Mononuclear cell (primary cell): Measurements from ENCODE around the gene CEBPZOS. TPM values are rescaled to one million over a fixed set of nuclear protein-coding genes. Genes with fewer than 3 reads are reported as not detected.
A peak's percentile ranks its signal among the peaks of the same experiment; 100 is the strongest.

Experiments used
- H3K27me3 ChIP-seq: 2 replicates; pipeline ENCODE4 v1.6.0; 2011; ENCODE audit warnings: low read length, control low read depth; ENCODE audit not compliant: insufficient read depth
- H3K4me1 ChIP-seq: 2 replicates; pipeline ENCODE4 v1.5.1; 2011; ENCODE audit warnings: mild to moderate bottlenecking, low read length, control low read depth; ENCODE audit not compliant: insufficient read depth
- H3K4me3 ChIP-seq: 2 replicates; pipeline ENCODE4 v1.5.1; 2011; ENCODE audit warnings: mild to moderate bottlenecking, low read length, moderate library complexity
- H3K9me3 ChIP-seq: 2 replicates; pipeline ENCODE4 v1.5.1; 2011; ENCODE audit warnings: low read depth, mild to moderate bottlenecking, control low read depth, low read length
- total RNA-seq: library from RNA; depleted of rRNA; stranded (reverse); fragments of >200 nt; gene quantifications from one replicate; pipeline ENCODE4 v1.2.3, GENCODE V29; 2012

Gene CEBPZOS
- total RNA-seq = 19.3 TPM

DNA sequence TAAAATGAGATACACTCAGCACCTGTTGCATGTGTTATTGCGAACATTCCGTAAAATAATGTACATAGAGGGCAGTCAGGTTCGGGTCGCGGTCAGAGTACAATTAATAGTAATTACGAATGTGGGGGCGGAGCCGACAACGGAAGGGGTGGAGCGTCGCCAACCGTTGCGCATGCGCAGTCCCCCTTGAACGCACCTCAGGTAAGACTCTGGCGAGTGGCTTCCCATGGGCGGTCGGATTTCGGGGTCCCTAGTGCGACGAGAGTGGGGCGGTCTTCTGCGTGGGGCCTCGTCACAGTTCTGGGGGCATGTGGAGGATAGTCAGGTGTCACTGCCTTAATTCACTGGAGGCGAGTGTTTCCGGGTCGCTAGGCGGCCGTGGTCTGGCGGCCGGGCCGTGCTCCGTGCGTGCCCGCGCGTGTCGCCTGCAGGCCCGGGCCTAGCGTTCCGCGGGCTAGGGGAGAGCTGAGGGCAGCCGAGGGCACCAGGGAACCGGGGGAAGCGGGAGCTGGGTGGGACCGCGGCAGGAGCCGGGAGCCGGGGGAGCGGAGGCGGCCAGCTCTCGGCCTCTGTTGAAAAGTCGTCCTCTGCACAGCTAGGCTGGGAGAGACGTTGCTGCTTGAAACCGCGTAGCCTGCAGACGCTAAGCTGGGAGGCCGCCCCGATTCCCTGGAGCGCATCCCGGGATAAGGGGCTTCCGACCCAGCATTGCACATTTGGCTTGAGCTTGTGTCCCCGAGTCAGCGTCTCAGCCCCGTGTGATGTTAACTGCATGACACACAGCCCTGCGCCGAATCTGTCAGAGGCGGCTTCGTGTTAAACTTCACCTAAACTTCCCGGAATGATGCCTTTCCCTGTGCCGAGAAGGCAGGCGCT, at the start of gene CEBPZOS:
Gene CEBPZOS (plus strand): TSS at position 177 of the 876 bp plus-strand sequence. CDS start 3,209 bp downstream, outside the sequence.
- Histone ChIP-seq H3K4me1 (peaks cover 32% of the 10 kb centered on the region), H3K27me3 (no peaks in the 10 kb centered on the region), H3K9me3 (no peaks in the 10 kb centered on the region), H3K4me3 (peak within 1 kb of the TSS; percentile 72)

DNA sequence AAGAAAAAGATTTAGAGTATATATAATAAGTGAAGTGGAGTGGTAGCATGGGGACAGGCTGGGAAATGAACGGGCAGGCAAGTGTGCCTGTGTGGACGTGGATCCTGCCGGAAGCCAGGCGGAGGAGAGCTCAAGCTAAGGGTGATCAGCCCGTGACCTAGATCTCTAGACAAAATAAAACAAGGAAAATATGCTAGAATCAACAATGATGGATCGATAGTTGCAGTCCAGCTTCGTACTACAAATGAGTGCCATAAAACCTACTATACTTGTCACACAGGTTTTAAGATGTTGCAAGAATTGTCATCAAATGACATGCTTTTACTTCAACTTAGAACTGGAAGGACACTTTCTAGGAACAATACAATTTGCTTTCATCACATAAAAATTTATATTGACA, 48.0 kb upstream of the CEBPZOS start:
- no peaks in the 10 kb centered on the region for H3K4me1 ChIP-seq
- H3K4me3 ChIP-seq = no peak overlapping the region
- H3K9me3 ChIP-seq = no peaks in the 10 kb centered on the region
- H3K27me3 ChIP-seq = no peaks in the 10 kb centered on the region

DNA sequence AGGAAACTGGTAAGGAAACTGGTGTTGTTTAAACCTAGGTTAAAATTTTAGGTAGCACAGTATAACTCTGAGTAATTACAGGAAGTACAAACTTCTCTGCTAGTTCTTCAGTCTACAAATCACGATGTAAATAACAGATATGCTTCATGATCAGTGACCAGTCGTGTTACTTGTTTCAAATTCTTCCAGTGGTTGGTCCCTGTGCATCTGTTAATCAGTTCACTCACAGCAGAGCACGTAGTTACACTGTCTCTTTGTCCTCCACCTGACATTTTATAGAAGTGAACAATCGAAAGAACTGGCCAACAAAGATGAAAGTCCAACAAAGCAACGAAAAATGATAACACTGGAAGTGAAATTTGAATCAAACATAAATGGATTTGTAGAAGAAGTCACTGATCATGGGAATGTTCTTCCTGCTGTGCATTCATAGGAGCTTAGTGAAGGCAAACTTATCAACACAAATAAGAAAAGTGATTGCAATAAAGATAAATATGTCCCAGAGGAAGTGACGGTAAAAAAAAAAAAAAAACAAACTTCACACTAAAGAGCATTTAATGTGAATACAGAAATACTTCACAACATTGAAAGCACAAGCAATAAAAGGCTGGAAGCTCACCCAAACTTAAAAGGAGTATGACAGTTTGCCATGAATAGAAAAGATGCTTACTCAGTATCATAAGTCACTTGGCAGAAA, 46.5 kb upstream of the CEBPZOS start:
- Histone ChIP-seq H3K9me3 (no peaks in the 10 kb centered on the region), H3K27me3 (no peaks in the 10 kb centered on the region), H3K4me3 (no peak overlapping the region), H3K4me1 (peaks cover 1% of the 10 kb centered on the region)

DNA sequence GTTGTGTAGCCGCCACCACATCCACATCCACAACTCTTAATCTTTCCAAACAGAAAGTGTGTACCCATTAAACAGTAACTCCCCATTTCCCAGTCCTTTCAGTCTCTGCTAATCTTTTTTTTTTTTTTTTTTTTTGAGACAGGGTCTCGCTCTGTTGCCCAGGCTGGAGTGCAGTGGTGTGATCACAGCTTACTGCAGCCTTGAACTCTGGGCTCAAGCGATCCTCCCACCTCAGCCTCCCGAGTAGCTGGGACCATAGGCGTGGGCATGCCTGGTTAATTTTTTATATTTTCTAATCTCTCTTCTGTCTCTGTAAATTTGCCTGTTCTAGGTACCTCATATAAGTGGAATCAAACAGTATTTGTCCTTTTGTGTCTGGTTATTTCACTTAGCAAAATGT, 43.1 kb upstream of the CEBPZOS start:
- peaks cover 25% of the 10 kb centered on the region for H3K4me1 ChIP-seq

GRCh38 chr2:37154785-37155184, 41.5 kb upstream of the CEBPZOS start:
- Histone ChIP-seq H3K4me3 (no peak overlapping the region), H3K27me3 (no peaks in the 10 kb centered on the region), H3K4me1 (peaks cover 25% of the 10 kb centered on the region), H3K9me3 (no peaks in the 10 kb centered on the region)

More for the DNA sequence above, 43.1 kb upstream of the CEBPZOS start:
- no peaks in the 10 kb centered on the region for H3K9me3 ChIP-seq
- H3K4me3 ChIP-seq = no peak overlapping the region
- H3K27me3 ChIP-seq = no peaks in the 10 kb centered on the region

GRCh38 chr2:37156071-37156856, 40.0 kb upstream of the CEBPZOS start:
- Histone ChIP-seq H3K4me1 (peaks cover 25% of the 10 kb centered on the region), H3K9me3 (no peaks in the 10 kb centered on the region), H3K27me3 (no peaks in the 10 kb centered on the region), H3K4me3 (peak overlapping the region; percentile 91)

- peak within 1 kb of the TSS; percentile 91 for H3K4me3 ChIP-seq
- H3K27me3 ChIP-seq = no peaks in the 10 kb centered on the region
- H3K9me3 ChIP-seq = no peaks in the 10 kb centered on the region
- peaks cover 25% of the 10 kb centered on the region for H3K4me1 ChIP-seq
These were observed 39.2 kb upstream of the CEBPZOS start, which contains the start of gene EIF2AK2 for GRCh38 chr2:37156857-37157714. Gene EIF2AK2, minus strand, starts transcription at chr2:37156980. Its CDS starts 9,174 bp downstream, at chr2:37147806.

DNA sequence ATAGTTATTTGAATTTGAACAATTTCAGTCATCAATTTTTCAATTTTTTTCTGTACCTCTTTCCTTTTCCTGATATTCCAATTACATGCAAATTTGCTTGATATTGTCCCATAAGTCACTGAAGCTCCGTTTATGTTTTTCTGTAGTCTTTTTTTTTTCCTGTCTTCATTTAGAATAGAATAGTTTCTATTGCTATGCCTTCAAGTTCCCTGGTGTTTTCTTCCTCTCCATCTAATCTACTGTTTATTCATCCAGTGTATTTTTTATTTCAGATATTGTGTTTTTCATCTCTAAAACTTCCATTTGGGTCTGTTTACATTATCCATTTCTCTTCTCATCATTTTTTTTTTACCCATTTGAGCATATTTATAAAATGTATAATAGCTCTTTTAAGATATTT, 31.5 kb upstream of the CEBPZOS start:
- Histone ChIP-seq H3K9me3 (peaks cover 12% of the 10 kb centered on the region), H3K4me3 (no peak overlapping the region), H3K4me1 (no peaks in the 10 kb centered on the region), H3K27me3 (no peaks in the 10 kb centered on the region)

DNA sequence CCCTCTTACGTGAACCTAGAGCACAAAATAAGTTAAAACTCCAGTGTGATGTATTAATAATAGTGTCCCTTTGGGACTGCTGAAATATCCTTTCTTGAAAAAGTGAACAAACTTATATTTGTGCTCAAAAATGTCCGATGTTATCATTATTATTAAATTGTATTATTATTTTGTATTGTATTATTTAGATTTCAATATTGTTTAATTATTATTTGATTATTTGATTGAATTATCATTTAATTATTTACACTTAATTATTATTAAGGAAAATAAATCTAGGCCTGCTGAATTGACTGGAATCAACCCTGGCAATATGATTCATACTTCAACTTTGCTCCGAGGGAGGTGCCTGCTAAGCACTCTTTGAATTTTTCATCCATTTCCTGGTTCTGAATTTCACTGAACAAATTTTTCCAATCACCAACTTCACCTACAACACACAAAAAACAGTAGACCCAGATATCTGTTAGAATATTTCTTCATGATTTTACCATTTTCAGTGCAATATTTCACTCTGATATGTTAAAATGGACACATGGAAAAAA, 28.6 kb upstream of the CEBPZOS start:
- H3K4me3 ChIP-seq = no peak overlapping the region
- H3K9me3 ChIP-seq = peaks cover 12% of the 10 kb centered on the region
- no peaks in the 10 kb centered on the region for H3K4me1 ChIP-seq
- H3K27me3 ChIP-seq = no peaks in the 10 kb centered on the region

DNA sequence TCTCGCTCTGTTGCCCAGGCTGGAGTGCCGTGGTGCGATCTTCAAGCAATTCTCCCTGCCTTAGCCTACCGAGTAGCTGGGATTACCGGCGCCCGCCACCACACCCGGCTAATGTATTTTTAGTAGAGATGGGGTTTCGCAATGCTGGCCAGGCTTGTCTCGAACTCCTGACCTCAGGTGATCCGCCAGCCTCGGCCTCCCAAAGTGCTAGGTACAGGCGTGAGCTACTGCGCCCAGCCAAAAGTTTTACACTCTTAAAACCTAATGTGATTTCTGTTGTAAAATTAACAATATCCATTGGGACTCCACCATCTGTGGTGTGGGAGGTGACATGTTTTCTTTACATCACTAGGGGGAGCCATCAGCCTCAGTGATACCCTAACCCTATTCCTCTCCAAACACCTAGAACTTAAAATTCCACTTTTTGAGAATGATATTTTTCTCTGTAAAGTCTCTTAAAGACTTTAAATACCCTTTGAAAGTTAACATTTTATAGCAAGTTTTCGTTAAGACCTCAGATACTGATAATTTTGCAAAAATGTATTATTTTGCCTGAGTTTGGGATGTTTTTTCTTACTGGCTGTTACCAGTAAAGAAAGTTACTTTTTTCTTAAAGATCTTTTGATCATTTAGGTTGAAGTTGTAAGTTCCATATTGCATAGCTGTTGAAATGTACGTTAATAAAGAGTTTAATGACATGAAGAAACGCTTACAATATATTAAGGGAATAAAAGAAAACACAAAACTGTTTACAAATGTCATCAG, 27.9 kb upstream of the CEBPZOS start:
- no peaks in the 10 kb centered on the region for H3K4me1 ChIP-seq
- no peaks in the 10 kb centered on the region for H3K27me3 ChIP-seq
- H3K9me3 ChIP-seq = peaks cover 12% of the 10 kb centered on the region
- no peak overlapping the region for H3K4me3 ChIP-seq

GRCh38 chr2:37171624-37171950, 24.7 kb upstream of the CEBPZOS start:
- Histone ChIP-seq H3K27me3 (no peaks in the 10 kb centered on the region), H3K4me3 (no peak overlapping the region), H3K9me3 (no peaks in the 10 kb centered on the region), H3K4me1 (no peaks in the 10 kb centered on the region)

- Histone ChIP-seq H3K9me3 (no peaks in the 10 kb centered on the region), H3K4me1 (no peaks in the 10 kb centered on the region), H3K4me3 (no peak overlapping the region), H3K27me3 (no peaks in the 10 kb centered on the region)
These were observed 22.6 kb upstream of the CEBPZOS start for GRCh38 chr2:37173741-37174140.

GRCh38 chr2:37180006-37180639, 16.2 kb upstream of the CEBPZOS start:
- Histone ChIP-seq H3K4me3 (no peak overlapping the region), H3K4me1 (no peaks in the 10 kb centered on the region), H3K27me3 (no peaks in the 10 kb centered on the region), H3K9me3 (no peaks in the 10 kb centered on the region)
